Stimulated activated CD4-positive, alpha-beta T cell treated with anti-CD3 and anti-CD28 coated beads, Interleukin-4, amount 100 ng/mL, for 24 hours (primary cell): ENCODE data around the gene BUD23.
"Not testable (repeated sequence)": the region's sequence is repeated elsewhere in the genome, so short reads cannot be mapped to it uniquely, and the experiment has no call there.

Experiments
- DNase-seq: peaks from one replicate; pipeline ENCODE4 v3.0.0-alpha.2; 2020

BUD23 gene

GRCh38 chr7:73719806-73720169, 36.4 kb downstream of the BUD23 start:
- no peak for DNase-seq

- not testable (repeated sequence) for DNase-seq
Observed at GRCh38 chr7:73720443-73720842, 37.0 kb downstream of the BUD23 start.

- no peak for DNase-seq
Observed at GRCh38 chr7:73721377-73721817, 38.0 kb downstream of the BUD23 start.

DNA sequence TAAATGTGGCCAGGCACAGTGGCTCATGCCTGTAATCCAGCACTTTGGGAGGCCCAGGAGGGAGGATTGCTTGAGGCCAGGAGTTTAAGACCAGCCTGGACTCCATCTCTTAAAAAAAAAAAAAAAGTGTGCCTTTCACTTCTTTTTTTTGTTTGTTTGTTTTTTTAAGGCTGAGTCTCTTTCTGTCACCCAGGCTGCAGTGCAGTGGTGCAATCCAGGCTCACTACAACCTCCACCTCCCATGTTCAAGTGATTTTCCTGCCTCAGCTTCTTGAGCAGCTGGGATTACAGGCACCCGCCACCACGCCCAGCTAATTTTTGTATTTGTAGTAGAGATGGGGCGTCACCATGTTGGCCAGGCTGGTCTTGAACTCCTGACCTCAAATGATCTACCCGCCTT, 38.8 kb downstream of the BUD23 start:
- DNase-seq: not testable (repeated sequence)

DNA sequence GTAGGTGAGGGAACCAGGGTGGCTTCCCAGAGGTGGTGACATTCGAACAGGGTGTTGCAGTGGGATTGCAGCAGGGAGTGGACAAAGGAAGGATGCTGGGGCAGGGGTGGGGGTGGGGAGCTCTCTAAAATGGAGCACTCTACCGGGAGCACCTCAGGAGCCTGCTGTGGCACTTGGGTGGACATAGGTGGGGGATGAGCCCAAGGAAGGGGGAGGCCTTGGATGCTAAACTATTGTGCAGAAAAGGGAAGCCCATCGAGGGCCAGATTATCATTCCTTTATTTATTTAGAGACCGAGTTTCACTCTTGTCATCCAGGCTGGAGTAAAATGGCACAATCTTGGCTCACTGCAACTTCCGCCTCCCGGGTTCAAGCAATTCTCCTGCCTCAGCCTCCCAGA, 39.4 kb downstream of the BUD23 start:
- no peak for DNase-seq

GRCh38 chr7:73723813-73724212, 40.4 kb downstream of the BUD23 start:
- no peak for DNase-seq

DNA sequence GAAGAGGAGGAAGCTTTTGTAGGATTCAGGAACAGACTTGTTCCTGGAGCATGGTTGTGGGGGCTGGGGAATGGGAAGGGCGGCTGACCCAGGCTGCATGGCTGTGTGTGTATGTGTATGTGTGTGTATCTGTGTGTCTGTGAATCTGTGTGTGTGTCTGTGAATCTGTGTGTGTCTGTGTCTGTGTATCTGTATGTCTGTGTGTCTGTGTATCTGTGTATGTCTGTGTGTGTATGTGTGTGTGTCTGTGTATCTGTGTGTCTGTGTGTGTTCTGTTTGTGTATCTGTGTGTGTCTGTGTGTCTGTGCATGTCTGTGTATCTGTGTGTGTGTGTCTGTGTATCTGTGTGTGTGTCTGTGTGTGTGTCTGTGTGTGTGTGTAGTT, 42.7 kb downstream of the BUD23 start:
- no peak for DNase-seq

GRCh38 chr7:73727952-73728351, 44.6 kb downstream of the BUD23 start:
- no peak for DNase-seq

DNA sequence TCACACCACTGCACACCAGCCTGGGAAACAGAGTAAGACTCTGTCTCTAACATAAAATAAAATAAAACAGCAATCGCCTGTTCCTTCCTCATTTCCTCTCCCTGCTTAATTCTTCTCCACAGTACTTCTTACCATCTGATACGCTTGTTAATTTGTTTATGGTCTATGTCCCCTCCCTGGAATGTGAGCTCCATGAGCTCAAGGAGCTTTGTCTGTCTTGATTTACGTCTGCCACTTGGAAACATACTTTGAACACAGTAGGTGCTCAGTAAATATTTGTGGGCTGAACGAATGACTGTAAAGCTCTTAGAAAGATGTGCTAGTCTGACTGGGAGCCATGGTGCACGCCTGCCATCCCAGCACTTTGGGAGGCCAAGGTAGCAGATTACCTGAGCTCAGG, 45.2 kb downstream of the BUD23 start:
- no peak for DNase-seq

- no peak for DNase-seq
Observed at GRCh38 chr7:73730485-73730884, 47.1 kb downstream of the BUD23 start.

DNA sequence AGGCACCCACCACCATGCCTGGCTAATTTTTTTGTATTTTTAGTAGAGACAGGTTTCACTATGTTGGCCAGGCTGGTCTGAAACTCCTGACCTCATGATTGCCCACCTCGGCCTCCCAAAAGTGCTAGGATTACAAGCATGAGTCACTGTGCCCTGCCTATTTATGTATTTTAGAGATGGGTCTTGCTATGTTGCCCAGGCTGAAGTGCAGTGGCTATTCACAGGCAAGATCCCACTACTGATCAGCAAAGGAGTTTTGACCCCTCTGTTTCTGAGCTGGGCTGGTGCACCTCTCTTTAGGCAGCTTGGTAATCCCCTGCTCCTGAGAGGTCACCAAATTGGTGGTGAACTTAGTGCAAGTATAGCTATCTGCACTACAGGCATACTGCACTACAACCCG, 49.0 kb downstream of the BUD23 start:
- DNase-seq: no peak

- DNase-seq: peak; percentile 88
Observed at GRCh38 chr7:73734619-73735527, 51.5 kb downstream of the BUD23 start.

- no peak for DNase-seq
Observed at GRCh38 chr7:73735528-73735905, 52.1 kb downstream of the BUD23 start.

DNA sequence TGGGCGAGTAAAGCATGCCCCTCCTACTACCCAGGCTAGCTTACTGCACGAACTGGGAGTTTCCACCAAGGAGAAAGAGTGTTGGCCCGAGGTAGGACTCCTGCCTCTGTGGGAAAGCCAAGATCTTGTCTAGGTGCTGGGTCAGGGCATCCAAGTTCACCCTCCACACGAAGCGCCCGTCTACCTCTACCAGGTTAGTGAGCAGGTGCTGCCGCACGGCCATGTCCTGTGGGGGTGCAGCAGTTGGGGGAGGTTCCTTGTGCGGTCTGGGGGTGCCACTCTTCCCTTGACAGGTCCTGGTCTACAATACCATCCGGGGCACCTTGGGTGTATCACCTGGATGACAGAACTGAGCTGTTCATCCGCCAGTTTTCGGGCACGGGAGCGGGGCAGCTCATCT, 53.5 kb downstream of the BUD23 start:
- DNase-seq: no peak

- no peak for DNase-seq
Observed at GRCh38 chr7:73737491-73738219, 54.3 kb downstream of the BUD23 start.

DNA sequence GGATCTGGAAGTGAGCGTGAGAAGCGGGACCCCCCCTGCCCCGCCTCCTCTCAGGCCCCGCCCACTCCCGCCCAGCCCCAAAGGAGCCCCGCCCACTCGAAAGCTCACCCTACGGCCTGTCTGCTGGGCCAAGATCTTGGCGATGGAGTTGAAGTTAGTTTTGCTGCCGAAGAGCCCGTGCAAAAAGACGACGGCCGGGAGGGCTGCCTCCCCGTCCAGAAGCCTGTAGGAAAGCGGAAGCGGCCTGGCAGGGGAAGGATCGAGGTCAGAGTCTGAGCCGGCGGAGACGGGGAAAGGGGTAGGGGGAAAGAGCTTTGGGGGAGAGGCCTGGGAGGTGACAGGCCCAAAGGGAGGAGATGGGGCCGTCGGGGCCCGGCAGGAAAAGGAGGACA, 54.8 kb downstream of the BUD23 start:
- peak; percentile 65 for DNase-seq

DNA sequence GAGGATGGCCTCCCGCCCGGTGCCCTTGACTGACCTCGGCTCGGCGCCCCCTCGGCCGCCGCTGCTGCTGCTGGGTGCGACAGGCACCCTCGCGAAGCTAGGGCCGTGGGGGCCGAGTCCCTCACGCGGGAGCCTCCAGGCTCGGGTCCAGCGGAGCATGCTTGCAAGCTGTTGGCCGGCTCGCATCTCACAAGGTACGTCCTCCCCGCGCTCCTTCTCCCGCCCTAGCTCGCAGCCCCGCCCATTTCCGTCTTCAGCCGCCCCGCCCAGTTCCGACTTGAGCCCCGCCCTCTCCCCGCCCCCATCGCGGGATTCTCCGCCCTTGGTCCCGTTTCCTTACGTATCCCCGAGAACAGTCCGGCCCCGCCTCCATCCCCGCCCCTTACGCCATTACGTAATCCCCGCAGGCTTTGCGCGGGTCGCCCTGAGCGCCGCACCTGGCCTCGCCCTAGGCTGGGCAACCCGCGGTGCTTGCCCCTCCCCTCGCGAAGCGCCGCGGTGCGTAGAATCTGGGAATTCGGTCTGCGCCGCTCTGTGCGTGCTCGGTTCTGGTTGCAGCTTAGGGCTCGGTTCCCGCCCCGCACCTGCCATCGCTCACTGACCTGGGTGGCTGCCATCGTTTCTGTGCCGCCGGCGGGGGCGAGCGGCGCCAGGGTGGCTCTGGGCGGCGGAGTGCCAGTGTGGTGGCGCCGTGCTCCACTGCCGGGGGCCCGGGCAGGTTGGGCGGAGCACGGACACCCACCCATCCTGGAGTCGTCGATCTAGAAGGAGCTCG, 55.4 kb downstream of the BUD23 start, which contains the start of gene ABHD11:
ABHD11 (minus strand) TSS at position 191 of the 775 bp plus-strand sequence; CDS start at position 159, 32 bp downstream.
- DNase-seq: peak; percentile 99

GRCh38 chr7:73739387-73739767, 56.0 kb downstream of the BUD23 start:
- DNase-seq: no peak

DNA sequence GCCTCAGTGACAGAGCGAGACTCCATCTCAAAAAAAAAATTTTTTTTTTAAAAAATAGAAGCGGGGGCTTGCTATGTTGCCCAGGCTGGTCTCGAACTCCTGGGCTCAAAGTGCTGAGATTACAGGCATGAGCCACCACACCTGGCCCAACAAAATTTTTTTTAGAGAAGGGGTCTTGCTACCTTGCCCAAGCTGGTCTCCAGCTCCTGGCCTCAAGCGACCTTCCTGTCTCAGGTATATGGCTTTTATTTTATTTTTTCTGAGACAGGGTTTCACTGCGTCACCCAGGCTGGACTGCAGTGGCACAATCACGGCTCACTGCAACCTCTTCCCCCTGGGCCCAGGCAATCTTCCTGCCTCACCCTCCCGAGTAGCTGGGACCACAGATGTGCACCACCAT, 56.8 kb downstream of the BUD23 start:
- no peak for DNase-seq

GRCh38 chr7:73740771-73741170, 57.4 kb downstream of the BUD23 start:
- DNase-seq: no peak

DNA sequence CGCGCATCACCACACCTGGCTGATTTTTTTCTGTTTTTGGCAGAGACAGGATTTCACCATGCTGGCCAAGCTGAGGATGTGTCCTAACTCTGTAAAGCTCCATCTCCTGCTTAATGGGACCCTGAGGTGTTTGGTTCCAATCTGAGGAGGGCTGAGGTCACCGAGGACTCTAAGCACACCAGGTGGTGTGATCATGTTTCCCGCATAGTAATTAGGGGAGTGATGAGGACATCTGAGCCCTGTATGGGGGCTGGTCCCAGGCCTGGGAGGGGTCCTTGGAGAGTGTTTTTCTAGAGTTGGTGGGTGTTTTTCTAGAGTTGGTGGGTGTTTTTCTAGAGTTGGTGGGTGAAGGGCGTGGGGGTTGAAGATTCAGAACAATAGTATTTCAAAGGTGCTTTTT, 58.2 kb downstream of the BUD23 start:
- DNase-seq: no peak

DNA sequence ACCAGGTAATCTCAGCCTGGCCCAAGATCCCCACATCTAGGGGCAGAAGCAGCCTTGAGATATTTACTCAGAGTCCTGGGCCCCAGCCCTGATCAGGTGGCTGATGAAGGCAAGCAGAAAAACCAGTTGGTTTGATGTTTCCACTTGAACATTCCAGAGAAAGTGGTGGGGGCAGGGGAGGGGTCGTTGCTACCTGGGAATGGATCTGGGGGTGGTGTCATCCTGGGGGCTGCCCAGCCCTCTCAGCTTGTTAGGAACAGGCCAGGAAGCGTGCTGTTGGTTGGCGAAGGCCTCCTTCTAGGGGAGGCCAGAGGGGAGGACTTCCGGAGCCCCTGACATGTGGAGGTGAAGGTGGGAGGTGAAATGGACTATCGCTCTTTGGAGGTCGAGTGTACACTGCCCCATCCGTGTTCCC, 58.9 kb downstream of the BUD23 start:
- no peak for DNase-seq
